UCSD-AML1 (cell line): Measurements from ENCODE around the gene EPHB4.
"Not testable (repeated sequence)": the region's sequence is repeated elsewhere in the genome, so short reads cannot be mapped to it uniquely, and the experiment has no call there.

Experiments
- DNase-seq: peaks from one replicate; lab custom pipeline; 2025; ENCODE audit not compliant: unreplicated experiment; lab: John Stamatoyannopoulos, UW

EPHB4 gene

DNA sequence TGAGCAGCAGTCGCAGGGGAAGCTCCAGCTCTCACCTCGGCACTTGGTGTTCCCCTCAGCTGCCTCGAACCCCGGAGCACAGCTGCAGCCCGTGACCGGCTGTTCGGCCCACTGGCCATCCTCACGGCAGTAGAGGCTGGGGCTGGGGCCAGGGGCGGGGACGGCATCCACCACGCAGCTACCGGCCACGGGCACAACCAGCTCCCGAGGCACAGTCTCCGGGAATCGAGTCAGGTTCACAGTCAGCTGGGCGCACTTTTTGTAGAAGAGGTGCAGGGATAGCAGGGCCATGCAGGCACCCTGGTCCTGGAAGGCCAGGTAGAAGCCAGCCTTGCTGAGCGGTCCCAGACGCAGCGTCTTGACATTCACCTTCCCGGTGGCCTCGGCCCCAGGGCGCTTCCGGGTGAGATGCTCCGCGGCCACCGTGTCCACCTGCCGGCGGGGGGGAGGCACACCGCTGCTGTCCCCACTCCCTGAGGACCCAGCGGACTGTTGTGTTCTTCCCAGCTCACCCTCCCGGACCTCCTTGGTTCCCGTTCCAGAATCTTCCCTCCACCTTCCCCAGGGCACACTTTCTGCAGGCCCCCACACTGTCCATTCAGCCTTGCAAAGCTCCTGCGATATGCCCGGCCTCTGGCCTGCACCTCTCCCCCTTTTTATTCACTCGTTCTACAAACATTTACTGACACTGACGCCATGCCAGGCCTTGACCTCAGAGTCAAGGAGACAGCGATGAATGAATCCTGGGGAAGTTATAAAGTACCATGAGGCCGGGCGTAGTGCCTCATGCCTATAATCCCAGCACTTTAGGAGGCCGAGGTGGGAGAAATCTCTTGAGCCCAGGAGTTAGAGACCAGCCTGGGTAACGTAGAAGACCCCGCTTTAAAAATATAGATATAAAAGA, 4.8 kb downstream of the EPHB4 start:
- DNase-seq = no peak

GRCh38 chr7:100819586-100819985, 7.7 kb downstream of the EPHB4 start:
- no peak for DNase-seq

DNA sequence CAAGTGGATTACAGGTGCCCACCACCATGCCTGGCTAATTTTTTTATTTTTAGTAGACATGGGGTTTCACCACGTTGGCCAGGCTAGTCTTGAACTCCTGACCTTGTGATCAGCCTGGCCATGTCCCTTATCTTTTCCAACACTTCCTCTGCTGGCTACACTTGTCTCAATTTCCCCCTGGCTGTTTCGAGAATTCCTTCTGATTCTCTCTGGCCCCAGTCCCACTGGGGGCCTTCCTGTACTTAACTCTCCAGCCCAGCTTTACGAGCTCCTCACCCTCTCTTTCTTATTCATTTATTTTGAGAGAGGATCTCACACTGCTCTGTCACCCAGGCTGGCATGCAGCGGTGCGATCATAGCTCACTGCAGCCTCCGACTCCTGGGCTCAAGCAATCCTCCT, 8.5 kb downstream of the EPHB4 start:
- no peak for DNase-seq

GRCh38 chr7:100818366-100818765, 9.0 kb downstream of the EPHB4 start:
- DNase-seq = no peak

DNA sequence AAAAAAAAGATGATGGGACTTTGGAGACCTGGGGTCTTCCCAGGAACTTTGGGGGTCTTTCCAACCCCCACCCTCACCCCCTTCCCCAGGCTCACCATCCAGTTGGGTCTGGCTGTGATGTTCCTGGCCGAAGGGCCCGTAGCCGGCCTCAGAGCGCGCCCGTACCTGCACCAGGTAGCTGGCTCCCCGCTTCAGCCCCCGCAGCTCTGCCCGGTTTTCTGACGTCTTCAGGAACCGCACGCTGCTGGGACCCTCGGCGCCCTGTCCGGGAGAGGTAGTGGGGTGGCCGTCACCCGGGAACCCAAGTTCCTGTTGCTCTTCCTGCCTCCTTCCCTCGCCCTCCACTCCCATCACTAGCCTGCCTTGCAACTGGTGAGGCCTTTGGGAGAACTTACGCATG, 10.2 kb downstream of the EPHB4 start:
- no peak for DNase-seq

GRCh38 chr7:100816515-100816914, 10.8 kb downstream of the EPHB4 start:
- not testable (repeated sequence) for DNase-seq

DNA sequence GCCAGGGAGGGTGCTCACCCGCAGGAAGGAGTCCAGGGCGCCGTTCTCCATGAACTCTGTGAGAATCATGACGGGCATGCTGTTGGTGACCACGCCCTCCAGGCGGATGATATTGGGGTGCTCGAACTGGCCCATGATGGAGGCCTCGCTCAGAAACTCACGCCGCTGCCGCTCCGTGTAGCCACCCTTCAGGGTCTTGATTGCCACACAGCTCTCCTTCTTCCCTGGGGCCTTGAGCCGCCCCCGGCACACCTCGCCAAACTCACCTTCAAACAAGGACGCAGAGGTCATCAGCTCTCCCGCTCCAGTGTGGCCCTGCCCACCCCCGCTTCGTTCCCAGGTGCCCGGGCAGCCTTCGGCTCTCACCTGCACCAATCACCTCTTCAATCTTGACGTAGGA, 14.6 kb downstream of the EPHB4 start:
- DNase-seq = no peak

DNA sequence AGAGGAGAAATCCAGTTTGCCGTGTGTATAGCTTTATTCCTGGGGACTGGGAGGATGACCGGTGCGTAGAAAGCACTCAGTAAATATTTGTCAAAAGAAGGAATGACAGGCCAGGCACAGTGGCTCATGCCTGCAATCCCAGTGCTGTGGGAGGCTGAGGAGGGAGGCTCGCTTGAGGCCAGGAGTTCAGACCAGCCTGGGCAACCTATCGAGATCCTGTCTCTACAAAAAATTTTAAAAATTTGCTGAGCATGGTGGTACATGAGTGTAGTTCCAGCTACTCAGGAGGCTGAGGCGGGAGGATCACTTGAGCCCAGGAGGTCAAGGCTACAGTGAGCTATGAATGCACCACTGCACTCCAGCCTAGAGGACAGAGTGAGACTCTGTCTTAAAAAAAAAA, 15.8 kb downstream of the EPHB4 start:
- DNase-seq = no peak

DNA sequence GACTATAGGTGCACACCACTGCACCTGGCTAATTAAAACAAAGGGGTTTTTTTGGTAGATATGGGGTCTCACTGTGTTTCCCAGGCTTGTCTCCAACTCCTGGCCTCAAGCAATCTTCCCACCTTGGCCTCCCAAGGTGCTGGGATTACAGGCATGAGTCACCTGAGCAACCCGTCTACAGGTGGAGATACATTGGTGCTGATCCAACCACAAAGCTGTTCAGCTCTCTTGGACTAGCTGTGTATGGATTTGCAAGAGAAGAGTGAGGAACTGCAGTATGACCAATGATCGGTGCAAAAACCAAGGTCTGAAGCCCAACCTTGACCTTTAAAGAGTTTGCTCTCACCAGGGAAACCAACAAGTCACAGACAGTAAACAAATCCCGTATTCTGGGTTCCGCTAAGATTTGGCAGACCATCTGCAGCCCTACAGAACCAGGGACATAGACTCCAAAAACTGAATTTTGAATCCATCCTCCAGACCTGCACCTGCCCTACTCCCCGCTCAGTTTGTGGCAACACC, 18.9 kb downstream of the EPHB4 start:
- DNase-seq = no peak

GRCh38 chr7:100806883-100807282, 20.4 kb downstream of the EPHB4 start:
- DNase-seq = not testable (repeated sequence)

- DNase-seq = no peak
Measured at GRCh38 chr7:100806276-100806675, 21.0 kb downstream of the EPHB4 start.

- DNase-seq = no peak
Measured at GRCh38 chr7:100804681-100805431, 22.5 kb downstream of the EPHB4 start.

GRCh38 chr7:100803398-100804161, 23.7 kb downstream of the EPHB4 start:
- peak; percentile 55 for DNase-seq

GRCh38 chr7:100802951-100803350, 24.4 kb downstream of the EPHB4 start:
- no peak for DNase-seq

GRCh38 chr7:100801833-100802568, 25.3 kb downstream of the EPHB4 start:
- DNase-seq = no peak

GRCh38 chr7:100799037-100799896, 28.1 kb downstream of the EPHB4 start:
- peak; percentile 40 for DNase-seq

DNA sequence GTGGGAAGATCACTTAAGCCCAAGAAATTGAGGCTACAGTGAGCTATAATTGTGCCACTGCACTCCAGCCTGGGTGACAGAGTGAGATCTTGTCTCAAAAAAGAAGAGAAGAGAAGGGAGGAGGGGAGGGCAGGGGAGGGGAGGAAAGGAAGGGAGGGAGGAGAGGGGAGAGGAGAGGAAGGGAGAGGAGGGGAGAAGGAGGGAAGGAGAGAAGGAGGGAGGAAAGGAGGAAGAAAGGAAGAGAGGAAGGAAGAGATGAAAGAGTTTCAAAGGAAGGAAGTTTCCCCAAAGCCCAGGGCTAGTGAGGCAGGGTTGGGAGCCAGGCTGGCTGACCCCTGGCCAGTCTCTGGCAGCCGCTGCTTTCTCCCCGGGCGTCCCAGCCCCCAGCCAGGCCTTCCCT, 32.6 kb downstream of the EPHB4 start:
- DNase-seq = no peak

GRCh38 chr7:100793806-100794660, 33.3 kb downstream of the EPHB4 start:
- no peak for DNase-seq
